Measurements from ENCODE around the gene ZMYND8.
"Not testable (repeated sequence)": the region's sequence is repeated elsewhere in the genome, so short reads cannot be mapped to it uniquely, and the experiment has no call there.

- TF ChIP-seq CTCF (IDR thresholded peaks at IDR 0.05); POLR2A (IDR thresholded peaks at IDR 0.05; ENCODE audit: low read depth); EP300 (IDR thresholded peaks at IDR 0.05): not testable (repeated sequence)
Measured at GRCh38 chr20:47366301-47366700, 9.8 kb upstream of the ZMYND8 start.
